ENCODE measurements around the gene RLBP1. TPM values are rescaled to one million over a fixed set of nuclear protein-coding genes. Genes with fewer than 3 reads are reported as not detected.
"Not testable (repeated sequence)": the region's sequence is repeated elsewhere in the genome, so short reads cannot be mapped to it uniquely, and the experiment has no call there.

The RLBP1 gene
- total RNA-seq, result not detected

DNA sequence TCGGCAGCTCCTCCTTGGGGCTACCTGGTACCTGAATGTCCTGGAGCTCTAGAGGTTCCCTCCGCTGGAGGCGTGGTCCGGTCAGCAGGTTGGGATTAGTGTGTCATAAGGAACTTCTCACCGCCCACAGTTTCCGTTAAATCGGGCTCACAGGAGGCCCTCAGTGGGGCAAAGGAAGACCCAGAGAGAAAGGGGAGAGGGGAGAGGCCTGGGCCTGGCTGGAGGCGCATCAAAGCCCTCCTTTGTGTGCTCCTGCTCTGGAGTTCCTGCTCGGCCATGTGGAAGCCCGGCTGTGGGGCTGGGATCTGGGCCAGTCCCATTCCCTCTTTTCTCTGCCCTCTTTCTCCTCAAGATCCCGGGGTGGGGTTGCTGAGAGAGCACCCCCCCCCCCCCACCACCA, at the start of gene RLBP1:
Gene RLBP1 (minus strand): TSS at position 37 of the 400 bp plus-strand sequence. CDS start 2,604 bp downstream, outside the sequence.
- DNase-seq (ENCODE audit: low spot score), result no peak

DNA sequence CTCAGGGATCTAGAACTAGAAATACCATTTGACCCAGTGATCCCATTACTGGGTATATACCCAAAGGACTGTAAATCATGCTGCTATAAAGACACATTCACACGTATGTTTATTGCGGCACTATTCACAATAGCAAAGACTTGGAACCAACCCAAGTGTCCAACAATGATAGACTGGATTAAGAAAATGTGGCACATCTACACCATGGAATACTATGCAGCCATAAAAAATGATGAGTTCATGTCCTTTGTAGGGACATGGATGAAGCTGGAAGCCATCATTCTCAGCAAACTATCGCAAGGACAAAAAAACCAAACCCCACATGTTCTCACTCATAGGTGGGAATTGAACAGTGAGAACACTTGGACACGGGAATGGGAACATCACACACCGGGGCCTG, 28.8 kb upstream of the RLBP1 start:
- DNase-seq (ENCODE audit: low spot score), result not testable (repeated sequence)

DNA sequence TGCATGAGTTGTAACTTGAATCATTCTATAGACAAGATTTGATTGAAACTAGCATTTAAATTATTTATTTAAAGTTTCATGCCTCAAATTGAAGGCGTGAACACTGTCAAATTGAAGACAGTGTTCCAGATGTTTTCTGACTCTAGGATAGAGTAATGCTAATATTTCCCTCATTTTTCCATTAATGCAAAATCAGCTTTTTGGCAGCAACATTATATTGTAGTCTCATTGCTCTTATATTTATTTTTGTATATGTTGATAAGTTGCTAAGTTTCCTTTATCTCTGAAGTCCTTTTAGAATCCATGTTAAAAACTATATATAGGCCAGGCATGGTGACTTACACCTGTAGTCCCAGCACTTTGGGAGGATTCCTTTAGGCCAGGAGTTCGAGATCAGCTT, 27.2 kb upstream of the RLBP1 start:
- DNase-seq (ENCODE audit: low spot score), result no peak

DNA sequence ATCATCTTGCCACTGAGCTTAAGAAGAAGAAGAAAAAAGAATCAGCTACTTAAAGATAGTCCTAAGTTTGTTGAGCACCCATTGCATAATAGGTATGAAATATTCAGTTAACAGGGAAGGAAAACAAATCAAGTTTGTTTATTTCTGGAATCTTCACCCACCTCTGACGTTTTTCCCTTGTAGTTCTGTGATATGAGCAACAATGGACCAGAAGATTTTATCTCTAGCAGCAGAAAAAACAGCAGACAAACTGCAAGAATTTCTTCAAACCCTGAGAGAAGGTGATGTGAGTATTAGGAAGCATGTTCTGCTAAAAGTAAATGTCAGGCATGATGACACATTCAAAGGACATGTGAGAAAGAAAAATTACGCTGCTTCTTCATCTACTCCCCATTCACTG, 26.1 kb upstream of the RLBP1 start:
- DNase-seq (ENCODE audit: low spot score), result no peak

DNA sequence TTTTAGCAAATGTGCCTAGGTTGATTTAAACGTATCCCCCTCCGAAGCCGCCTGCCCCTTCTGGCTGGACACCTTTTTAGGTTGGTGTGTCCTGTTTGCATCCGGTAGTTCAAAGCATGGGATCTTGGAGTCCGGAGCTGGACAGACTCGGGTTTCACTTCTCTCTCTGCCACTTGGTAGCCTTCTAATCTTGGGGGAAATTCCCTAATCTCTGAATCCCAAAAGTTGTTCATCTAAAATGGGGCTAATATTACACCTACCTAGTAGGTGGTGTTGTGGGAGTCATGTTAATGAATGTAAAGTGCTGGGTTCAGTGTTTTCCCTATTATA, 23.2 kb upstream of the RLBP1 start:
- no peak for DNase-seq (ENCODE audit: low spot score)

DNA sequence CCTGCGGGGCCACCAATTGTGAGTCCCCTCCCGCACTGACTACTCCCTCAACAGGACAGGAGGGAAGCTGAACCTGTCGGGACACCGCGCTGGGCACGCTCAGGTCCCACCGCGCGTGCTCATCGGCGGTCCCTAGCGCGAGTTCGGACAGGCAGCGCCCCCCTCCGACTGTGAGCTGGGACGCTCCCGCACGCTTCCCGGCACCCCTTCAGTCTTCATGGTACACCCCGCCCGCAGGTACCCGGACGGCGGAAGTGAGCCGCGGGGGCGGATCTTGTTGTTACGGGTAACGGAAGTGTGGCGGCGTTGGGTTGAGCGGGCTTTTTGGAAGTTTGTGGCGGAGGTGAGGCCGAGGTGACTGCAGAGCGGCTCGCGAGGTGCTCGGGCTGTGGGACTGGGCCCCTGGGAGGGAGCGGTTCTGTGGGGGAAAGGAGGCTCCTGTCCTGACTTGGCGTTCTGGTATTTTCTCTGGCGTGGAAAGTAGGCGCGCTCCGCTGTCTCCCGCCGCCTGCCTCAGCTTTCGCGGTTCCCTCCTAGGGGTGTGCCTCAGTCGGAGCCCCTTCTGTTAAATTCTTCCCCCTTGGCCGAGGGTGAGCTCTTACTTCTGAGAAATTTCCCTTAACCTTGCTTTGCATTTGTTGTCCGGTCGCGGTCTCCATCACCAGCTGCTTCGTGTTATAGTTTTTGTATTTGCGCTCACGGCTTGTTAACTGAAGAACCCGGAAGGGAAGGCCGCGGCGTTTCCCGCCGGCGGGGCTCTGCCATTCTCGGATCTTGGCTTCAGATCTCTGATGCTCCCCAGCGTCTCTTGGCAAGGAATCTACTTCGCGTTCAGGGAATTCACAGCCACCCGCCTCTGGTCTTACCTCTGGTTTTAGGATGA, 22.6 kb upstream of the RLBP1 start, which contains the start of gene FANCI:
Gene FANCI (plus strand): TSS at position 289 of the 883 bp plus-strand sequence. CDS start 3,669 bp downstream, outside the sequence.
- peak; percentile 96 for DNase-seq (ENCODE audit: low spot score)

DNA sequence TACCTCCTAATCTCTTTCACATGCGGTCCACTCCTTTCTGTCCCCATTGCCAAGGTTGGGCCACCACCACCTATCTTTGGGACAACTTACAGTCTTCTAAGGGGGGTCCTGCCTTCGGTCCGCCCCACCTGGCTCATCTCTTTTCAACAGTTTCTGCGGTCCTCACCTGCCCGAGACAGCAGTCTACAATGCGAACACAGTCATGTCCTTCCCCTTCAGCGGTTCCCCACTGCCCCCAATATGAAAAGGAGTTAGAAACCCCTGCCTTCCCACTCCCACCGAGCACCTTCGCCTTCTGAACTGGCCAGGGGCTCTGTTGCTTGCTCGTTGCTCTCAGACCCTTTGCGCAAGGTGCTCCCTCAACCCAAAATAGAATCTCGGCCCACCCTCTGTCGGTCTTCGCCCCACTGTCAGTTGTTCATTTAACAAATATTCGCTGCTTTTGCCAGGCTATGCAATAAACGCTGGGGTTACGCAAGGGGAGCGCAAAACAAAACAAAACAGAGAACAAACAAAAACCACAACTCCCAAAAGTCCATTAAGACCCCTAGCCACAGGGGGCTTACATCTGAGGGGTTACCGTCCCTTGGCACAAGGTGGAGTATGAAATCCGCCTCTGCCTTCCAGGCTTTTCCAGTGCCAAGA, 21.8 kb upstream of the RLBP1 start:
- DNase-seq (ENCODE audit: low spot score), result no peak

DNA sequence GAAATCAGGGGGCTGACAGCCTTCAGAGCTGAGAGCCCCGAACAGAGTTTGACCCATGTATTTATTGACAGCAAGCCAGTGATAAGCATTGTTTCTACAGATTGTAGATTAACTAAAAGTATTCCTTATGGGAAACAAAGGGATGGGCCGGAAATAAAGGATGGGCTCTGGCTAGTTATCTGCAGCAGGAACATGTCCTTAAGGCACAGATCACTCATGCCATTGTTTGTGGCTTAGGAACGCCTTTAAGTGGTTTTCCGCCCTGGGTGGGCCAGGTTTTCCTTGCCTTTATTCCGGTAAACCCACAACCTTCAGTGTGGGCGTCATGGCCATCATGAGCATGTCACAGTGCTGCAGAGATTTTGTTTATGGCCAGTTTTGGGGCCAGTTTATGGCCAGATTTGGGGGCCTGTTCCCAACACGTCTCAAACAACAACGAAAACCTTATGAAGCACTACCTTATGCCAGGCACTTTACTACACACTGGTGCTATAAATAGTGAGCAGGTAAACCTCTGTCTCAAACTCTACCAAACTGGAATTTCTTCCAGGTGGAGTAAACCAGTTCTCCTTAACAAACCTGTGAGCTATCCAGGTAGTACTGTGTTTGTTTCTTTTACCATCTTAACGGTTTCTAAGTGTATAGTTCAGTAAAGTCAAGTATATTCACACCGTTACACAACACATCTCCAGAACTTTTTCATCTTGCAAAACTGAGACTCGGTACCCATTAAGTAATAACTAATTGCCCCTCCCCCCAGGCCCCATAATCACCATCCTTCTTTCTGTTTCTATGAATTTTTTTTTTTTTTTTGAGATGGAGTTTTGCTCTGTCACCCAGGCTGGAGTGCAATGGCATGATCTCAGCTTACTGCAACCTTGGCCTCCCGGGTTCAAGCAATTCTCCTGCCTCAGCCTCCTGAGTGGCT, 18.8 kb upstream of the RLBP1 start:
- not testable (repeated sequence) for DNase-seq (ENCODE audit: low spot score)

DNA sequence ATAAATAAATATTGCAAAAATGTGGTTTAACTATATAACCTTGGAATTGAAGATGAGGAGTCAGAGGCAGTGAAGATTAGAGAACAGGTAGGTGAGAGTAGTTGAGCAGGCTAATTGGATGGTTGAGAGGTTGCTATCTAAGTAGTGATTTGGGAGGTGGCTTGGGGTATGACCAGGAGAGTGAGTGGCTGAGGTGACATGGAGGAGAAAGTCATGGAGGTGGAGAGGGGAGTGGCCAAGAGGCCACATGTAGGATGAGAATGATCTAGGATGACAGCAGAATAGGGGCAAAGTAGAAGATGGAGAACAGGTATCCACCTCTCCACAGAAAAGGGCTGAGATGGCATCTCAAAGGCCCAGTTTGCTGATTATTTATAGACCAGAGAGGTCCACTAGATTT, 10.5 kb upstream of the RLBP1 start:
- no peak for DNase-seq (ENCODE audit: low spot score)

DNA sequence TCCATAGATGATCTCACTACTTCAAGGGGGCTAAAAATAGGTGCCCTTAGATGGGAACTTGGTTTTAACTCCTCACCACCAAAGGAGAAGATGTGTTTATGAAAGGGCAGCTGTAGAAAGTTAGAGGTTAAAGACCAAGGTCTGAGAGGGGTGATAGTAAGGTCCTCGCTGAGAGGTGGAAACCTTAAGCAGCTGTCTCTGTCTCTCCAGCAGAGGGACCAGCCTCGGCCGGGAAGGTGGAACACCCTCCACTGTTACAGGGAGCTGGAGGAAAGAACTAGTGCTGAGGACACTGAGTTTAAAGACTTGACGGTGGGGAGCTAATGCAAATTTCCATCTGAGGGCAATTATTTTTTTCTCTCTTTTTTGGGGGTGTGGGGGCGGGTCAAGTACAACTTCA, 8.9 kb upstream of the RLBP1 start:
- DNase-seq (ENCODE audit: low spot score), result no peak

DNA sequence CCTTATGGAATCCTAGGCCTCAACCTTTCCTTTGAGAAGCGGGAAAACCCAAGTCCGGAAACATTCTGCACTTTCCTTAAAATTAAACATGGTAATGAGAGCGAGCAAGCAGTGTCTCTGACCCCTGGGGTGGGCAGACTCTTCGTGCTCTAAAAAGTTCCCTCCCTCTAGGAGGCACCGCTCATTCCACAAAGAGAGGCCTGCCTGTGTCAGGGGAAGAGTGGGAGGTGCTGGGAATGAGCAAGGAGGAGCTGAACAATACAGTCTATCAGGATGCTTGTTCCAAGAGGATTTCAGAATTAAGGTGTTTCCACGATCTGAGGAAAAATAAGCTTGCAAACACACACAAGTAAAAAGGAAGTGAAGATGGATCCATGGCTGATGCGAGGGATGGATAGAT, 6.0 kb upstream of the RLBP1 start:
- no peak for DNase-seq (ENCODE audit: low spot score)

DNA sequence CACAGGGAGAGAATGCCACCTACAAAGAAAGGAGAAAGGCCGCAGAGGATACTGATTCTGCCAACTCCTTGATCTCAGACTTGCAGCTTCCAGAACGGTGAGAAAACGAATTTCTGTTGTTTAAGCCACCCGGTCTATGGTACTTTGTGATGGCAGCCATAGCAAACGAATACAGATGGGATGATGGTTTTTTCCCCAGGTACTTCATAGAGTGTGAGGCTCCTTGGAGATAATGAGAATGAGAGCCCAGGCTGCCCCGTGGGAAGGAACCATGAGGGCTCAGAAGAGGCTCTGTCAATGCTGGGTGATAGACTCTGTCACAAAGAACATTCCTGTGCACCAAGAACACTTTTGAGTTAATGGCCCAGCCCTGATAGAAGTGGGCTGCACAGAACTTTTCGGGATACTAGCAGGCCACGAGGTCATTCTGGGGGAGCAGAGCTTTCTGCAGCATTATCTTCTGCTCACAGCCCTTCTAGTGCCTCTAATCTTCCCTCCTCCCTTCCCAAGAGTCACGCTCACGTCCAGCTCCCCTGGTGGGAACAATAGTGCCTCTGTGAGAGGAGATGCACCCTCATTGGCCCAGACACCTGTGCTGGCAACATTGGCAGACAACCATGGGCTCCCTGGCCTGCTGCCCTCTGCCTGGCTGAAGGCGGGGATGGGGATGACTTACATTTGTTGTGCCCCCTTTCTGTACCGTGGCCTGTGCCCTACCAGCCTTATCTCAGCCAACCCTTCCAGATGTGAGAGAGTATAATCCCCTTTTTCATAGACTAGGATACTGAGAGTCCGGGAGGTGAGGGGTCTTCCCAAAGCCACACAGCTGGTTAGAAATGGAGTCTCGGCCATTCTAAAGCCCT, 5.2 kb upstream of the RLBP1 start:
- no peak for DNase-seq (ENCODE audit: low spot score)

DNA sequence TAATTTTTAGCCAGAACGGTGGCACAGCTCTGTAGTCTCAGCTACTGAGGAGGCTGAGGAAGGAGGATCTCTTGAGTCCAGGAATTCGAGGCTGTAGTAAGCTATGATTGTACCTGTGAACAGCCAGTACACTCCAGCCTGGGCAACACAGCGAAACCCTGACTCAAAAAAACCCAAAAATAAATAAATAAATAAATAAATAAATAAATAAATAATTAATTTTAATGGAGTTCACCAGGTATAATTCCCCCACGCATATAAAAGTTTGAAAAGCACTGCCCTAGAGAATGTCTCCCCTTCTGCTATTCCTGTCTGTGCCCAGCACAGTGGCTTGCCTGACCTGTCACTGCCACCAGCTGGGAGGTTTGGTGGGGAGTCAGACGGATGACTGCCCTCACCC, 4.2 kb upstream of the RLBP1 start:
- no peak for DNase-seq (ENCODE audit: low spot score)

DNA sequence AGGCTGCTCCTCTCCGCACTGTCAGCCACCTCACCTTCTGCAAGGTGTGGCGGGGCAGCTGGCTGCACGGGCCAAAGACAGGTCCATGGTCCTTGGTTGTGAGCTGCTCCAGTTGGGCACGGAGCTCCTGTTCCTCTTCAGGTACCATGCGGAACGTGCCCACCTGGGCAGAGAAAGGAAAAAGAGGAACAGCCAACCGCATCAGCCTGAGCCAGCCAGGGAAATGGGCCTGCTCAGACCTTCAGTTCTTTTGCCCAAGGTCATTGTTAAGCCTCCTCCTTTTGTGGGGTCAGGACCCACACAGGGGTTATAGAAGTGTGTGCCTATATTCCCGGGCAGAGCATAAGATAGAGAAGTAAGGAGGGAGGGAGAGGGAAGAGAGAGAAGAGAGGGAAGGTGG, 2.8 kb downstream of the RLBP1 start:
- no peak for DNase-seq (ENCODE audit: low spot score)

DNA sequence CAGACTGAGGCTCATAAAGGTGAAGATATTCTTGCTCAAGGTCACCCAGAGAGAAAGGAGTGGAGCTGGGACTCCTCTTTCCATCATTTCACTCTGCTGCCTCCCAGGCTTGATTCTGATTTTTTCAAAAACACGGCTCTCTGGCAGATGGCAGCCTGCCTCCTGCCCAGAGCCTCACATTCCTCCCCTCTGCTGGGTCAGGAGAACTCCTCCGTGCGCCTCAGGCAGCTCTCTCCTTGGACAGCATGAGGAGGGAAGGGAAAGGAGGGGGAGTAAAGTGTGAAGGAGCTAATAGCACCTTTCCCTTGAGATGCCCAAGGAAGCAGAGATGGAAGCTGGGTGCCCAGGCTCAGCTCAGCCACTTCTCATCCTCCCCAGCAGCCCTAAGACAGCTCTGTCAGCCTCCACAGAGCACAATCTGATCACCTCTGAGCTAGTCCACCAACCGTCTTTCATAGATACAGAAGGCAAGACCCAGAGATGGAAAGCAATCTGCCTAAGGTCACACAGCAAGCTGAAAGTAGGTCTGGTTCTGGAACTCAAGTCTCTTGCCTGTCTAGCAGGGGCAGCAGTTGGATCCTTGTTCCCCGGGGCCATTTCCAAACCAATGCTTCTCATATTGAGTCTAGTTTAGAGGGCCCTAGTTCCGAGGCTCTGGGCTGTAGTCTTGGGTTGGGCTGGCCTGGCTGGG, 3.5 kb downstream of the RLBP1 start:
- DNase-seq (ENCODE audit: low spot score), result no peak

DNA sequence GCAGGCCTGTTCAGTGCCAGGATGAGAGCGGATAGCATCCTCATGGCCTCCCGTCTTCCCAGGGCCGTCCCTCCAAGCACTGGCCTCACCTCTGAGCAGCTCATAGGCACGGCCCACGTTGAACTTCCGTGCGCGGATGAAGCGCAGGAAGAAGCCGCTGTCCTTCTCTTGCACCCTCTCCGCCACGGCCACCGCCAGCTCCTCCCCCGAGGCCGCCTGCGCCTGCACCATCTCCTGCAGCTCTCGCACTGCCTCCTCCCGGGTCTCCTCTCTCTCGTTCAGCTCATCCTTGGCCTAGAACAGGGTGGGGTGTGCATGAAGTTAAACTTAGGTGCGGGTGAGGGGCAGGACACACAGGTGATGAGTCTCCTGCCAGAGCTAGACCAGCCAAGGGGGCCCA, 4.3 kb downstream of the RLBP1 start:
- no peak for DNase-seq (ENCODE audit: low spot score)

DNA sequence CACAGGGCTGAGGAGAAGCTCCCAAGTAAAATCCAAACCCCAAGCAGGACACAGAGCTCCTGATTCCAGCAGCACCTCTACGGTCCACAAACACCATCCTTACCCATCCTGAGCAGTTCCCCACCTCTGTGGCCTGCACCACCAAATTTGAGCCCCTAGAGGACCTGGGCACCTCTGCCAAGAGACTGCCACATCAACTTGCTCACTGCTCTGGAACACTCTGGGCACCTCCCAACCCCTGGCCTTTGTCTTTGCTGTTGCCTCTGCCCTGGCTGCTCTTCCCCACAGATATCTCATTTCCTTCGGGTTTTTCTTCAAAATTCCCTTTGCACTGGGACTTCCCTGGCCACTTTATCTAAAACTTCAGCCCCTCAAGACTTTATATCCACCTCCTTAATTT, 5.8 kb downstream of the RLBP1 start:
- no peak for DNase-seq (ENCODE audit: low spot score)

DNA sequence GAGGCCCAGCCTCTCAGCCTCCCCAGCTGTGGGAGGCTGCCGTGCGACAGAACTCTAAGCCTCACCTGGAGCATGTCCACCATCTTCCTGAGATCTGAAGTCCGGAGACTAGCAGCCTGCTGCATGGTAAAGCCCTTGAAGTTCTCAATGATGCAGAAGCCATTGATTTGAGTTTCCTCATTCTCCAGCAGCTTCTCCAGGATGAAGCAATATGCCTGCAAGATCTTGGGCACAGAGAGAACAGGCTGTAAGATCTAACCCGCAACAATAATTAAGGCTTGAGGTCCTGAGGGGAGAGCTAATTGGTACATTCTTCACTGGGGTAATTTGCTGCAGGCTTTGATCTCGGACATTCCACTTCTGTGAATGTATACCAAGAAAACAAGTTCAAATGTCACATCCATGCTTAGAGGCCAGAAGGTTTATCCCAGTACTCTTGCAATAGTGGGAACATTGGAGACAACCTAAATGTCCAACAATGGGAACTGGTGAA, 9.7 kb downstream of the RLBP1 start:
- DNase-seq (ENCODE audit: low spot score), result no peak

DNA sequence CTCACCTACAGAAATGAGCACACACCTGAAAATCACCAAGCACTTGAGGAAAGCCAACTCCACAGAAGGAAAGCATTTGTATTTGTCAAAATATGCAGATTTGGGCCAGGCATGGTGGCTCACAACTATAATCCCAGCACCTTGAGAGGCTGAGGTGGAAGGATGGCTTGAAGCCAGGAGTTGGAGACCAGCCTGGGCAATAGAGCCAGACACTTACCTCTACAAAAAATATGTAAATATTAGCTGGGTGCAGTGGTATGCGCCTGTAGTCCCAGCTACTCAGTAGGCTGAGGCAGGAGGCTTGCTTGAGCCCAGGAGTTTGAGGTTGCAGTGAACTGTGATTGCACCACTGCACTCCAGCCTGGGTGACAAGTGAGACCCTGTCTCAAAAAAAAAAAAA, 12.3 kb downstream of the RLBP1 start:
- no peak for DNase-seq (ENCODE audit: low spot score)

DNA sequence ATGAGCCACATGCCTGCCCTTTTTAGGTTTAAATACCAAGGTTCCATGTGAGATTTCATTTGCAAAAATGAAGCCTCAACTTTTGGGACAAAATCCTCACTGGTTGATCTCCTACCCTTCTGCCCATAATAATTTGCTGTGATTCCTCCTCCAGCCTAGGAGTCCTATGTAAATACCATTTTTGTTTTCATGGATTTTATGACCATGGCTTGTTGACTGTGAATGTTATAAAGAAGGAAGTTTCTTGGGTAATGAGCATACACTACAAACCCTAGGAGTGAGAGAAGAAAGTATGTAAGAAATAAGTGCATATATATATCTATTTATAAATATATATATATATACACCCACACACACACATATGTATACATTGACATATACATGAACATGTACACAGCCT, 13.1 kb downstream of the RLBP1 start:
- DNase-seq (ENCODE audit: low spot score), result no peak
